ENCODE results near the gene DPH1.

DPH1 gene

DNA sequence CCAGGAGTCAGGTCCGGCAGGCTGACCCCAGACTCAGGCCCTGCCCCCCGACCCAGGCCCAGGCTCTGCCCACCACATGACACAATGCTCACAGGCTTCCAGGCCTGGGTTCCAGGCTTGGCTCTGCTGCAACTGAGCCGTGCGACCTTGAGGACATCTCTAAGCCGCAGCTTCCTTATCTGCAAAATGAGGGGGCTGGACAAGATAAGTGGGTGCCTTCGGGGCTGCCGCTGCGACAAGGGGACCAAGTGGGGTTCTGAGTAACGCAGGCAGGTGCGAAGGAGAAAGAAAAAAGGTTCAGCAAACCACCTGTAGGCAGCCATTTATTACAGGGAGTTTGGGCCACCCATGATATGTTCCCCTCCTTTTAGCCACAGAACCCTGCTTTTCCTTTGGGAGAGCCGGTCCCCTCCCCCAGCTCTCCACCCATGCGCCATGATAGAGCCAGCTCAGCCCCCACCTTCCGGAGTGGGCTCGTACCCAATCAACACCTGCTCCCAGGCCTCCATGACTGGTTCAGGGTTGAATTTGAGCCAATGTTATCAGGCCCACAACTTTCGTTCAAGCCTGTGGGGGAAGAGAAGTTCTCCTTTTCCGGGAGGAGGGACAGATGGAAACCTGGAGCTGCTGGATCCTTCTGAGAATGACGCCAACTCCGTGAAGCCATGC, 43.0 kb upstream of the DPH1 start:
- H2AFZ ChIP-seq: no peak overlapping the region
- no peak overlapping the region for H3K27ac ChIP-seq
- no peaks in the 10 kb centered on the region for H3K79me2 ChIP-seq
- no peak overlapping the region for H3K9ac ChIP-seq
- H3K27me3 ChIP-seq (ENCODE audit: control insufficient read depth, insufficient read depth, low read length): no peaks in the 10 kb centered on the region
- no peak overlapping the region for H3K4me3 ChIP-seq (ENCODE audit: low read depth, low read length)
- H3K4me1 ChIP-seq: no peaks in the 10 kb centered on the region
- no peak overlapping the region for H3K4me2 ChIP-seq (ENCODE audit: low read length)
- H3K36me3 ChIP-seq (ENCODE audit: control insufficient read depth, insufficient read depth, low read length): no peaks in the 10 kb centered on the region
- no peaks in the 10 kb centered on the region for H3K9me3 ChIP-seq (ENCODE audit: control insufficient read depth, low read length)
- TF ChIP-seq CTCF (IDR thresholded peaks at IDR 0.05): no peak

GRCh38 chr17:1989135-1989534, 40.8 kb upstream of the DPH1 start:
- Histone ChIP-seq H3K27ac (no peak overlapping the region), H2AFZ (no peak overlapping the region), H3K79me2 (no peaks in the 10 kb centered on the region), H3K4me3 (ENCODE audit: low read depth, low read length) (no peak overlapping the region), H3K27me3 (ENCODE audit: control insufficient read depth, insufficient read depth, low read length) (no peaks in the 10 kb centered on the region), H3K4me2 (ENCODE audit: low read length) (no peak overlapping the region), H3K4me1 (no peaks in the 10 kb centered on the region), H3K36me3 (ENCODE audit: control insufficient read depth, insufficient read depth, low read length) (no peaks in the 10 kb centered on the region), H3K9me3 (ENCODE audit: control insufficient read depth, low read length) (no peaks in the 10 kb centered on the region), H3K9ac (no peak overlapping the region)
- no peak for TF ChIP-seq CTCF (IDR thresholded peaks at IDR 0.05)

- Histone ChIP-seq H3K4me1 (no peaks in the 10 kb centered on the region), H3K36me3 (ENCODE audit: control insufficient read depth, insufficient read depth, low read length) (no peaks in the 10 kb centered on the region), H3K79me2 (no peaks in the 10 kb centered on the region), H3K4me3 (ENCODE audit: low read depth, low read length) (no peak overlapping the region), H3K4me2 (ENCODE audit: low read length) (no peak overlapping the region), H3K9me3 (ENCODE audit: control insufficient read depth, low read length) (no peaks in the 10 kb centered on the region), H3K27me3 (ENCODE audit: control insufficient read depth, insufficient read depth, low read length) (no peaks in the 10 kb centered on the region), H3K27ac (no peak overlapping the region), H2AFZ (no peak overlapping the region), H3K9ac (no peak overlapping the region)
- no peak for TF ChIP-seq CTCF (IDR thresholded peaks at IDR 0.05)
These were observed 37.4 kb upstream of the DPH1 start for GRCh38 chr17:1992541-1992940.

- no peaks in the 10 kb centered on the region for H3K36me3 ChIP-seq (ENCODE audit: control insufficient read depth, insufficient read depth, low read length)
- no peaks in the 10 kb centered on the region for H3K27me3 ChIP-seq (ENCODE audit: control insufficient read depth, insufficient read depth, low read length)
- H3K9ac ChIP-seq: no peak overlapping the region
- H2AFZ ChIP-seq: no peak overlapping the region
- no peaks in the 10 kb centered on the region for H3K79me2 ChIP-seq
- no peak overlapping the region for H3K4me2 ChIP-seq (ENCODE audit: low read length)
- peaks cover 3% of the 10 kb centered on the region for H3K4me1 ChIP-seq
- no peaks in the 10 kb centered on the region for H3K9me3 ChIP-seq (ENCODE audit: control insufficient read depth, low read length)
- no peak overlapping the region for H3K27ac ChIP-seq
- H3K4me3 ChIP-seq (ENCODE audit: low read depth, low read length): no peak overlapping the region
- TF ChIP-seq CTCF (IDR thresholded peaks at IDR 0.05): no peak
These were observed 35.2 kb upstream of the DPH1 start for GRCh38 chr17:1994707-1995106.

- H3K4me3 ChIP-seq (ENCODE audit: low read depth, low read length): no peak overlapping the region
These were observed 34.5 kb upstream of the DPH1 start for GRCh38 chr17:1995321-1995892.

More at GRCh38 chr17:1995321-1995892, 34.5 kb upstream of the DPH1 start:
- Histone ChIP-seq H3K9me3 (ENCODE audit: control insufficient read depth, low read length) (no peaks in the 10 kb centered on the region), H3K4me2 (ENCODE audit: low read length) (no peak overlapping the region), H3K36me3 (ENCODE audit: control insufficient read depth, insufficient read depth, low read length) (no peaks in the 10 kb centered on the region), H3K4me1 (peaks cover 8% of the 10 kb centered on the region), H3K79me2 (no peaks in the 10 kb centered on the region), H2AFZ (no peak overlapping the region), H3K9ac (no peak overlapping the region), H3K27ac (no peak overlapping the region), H3K27me3 (ENCODE audit: control insufficient read depth, insufficient read depth, low read length) (no peaks in the 10 kb centered on the region)
- no peak for TF ChIP-seq CTCF (IDR thresholded peaks at IDR 0.05)

All from parathyroid adenoma (tissue), 2 donors.